GM12892 (cell line): ENCODE results near the gene GCLM.

Experiments used
- POLR2A ChIP-seq: IDR thresholded peaks from 2 replicates; pipeline ENCODE4 v1.6.1; 2011; ENCODE audit warnings: low read depth, low read length, control low read depth
- POLR2AphosphoS5 ChIP-seq: IDR thresholded peaks from 2 replicates; pipeline ENCODE4 v1.6.1; 2011; ENCODE audit warnings: low read depth, low read length, control low read depth

GRCh38 chr1:93880731-93881130, 28.5 kb downstream of the GCLM start:
- no peak for TF ChIP-seq POLR2A
- TF ChIP-seq POLR2AphosphoS5 = no peak
